Effector CD8-positive, alpha-beta T cell (primary cell): ENCODE measurements around the gene SHOX.
"Not testable (repeated sequence)": the region's sequence is repeated elsewhere in the genome, so short reads cannot be mapped to it uniquely, and the experiment has no call there.

Experiments used
- DNase-seq: peaks from one replicate; lab custom pipeline; 2025; lab: John Stamatoyannopoulos, UW

SHOX gene

DNA sequence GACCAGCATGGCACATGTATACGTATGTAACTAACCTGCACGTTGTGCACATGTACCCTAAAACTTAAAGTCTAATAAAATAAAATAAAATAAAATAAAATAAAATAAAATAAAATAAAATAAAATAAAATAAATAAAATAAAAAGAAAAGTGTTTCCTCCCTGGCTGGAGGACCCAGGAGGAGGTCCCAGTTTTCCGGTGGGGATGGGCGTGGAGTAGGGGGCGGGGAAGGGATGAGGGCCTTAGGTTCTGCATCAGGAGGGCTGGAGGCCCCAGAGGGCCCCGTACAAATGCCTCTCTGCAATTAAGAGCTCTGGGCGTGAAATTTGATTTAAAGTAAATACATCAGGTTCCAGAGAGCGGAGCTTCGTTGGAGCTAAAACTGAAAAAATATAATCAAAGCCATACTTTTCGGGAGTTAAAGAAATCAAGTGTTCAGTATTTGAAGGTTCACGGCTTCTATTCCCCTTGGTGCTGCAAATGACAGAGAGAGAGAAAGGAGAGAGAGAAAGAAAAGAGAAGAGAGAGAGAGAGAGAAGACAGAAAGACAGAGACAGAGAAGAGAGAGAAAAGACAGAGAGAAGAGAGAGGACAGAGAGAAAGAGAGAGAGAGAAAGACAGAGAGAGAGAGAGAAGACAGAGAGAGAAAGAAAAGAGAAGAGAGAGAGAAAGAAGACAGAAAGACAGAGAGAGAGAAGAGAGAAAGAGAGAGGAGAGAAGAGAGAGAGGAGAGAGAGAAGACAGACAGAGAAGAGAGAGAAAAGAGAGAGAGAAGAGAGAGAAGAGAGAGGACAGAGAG lies 8.7 kb upstream of the SHOX start:
- no peak for DNase-seq

DNA sequence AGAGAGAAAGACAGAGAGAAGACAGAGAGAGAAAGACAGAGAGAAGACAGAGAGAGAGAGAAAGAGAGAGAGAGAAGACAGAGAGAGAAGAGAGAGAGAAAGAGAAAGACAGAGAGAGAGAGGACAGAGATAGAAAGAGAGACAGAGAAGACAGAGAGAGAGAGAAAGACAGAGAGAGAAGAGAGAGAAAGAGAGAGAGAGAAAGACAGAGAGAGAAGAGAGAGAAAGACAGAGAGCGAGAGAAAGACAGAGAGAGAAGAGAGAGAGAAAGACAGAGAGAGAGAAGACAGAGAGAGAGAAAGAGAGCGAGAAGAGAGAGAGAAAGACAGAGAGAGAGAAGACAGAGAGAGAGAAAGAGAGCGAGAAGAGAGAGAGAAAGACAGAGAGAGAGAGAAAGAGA lies 7.8 kb upstream of the SHOX start:
- DNase-seq: not testable (repeated sequence)

DNA sequence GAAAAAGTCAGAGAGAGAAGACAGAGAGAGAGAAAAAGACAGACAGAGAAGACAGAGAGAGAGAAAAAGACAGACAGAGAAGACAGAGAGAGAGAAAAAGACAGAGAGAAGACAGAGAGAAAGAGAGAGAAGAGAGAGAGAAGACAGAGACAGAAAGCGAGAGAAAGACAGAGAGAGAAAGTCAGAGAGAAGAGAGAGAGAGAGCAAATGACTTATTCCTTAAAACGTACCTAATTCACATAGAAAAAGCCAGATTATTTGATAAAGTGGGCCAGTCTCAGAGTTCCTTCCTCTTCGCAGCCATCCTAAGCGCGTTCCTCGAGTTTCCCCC lies 7.4 kb upstream of the SHOX start:
- DNase-seq: no peak

DNA sequence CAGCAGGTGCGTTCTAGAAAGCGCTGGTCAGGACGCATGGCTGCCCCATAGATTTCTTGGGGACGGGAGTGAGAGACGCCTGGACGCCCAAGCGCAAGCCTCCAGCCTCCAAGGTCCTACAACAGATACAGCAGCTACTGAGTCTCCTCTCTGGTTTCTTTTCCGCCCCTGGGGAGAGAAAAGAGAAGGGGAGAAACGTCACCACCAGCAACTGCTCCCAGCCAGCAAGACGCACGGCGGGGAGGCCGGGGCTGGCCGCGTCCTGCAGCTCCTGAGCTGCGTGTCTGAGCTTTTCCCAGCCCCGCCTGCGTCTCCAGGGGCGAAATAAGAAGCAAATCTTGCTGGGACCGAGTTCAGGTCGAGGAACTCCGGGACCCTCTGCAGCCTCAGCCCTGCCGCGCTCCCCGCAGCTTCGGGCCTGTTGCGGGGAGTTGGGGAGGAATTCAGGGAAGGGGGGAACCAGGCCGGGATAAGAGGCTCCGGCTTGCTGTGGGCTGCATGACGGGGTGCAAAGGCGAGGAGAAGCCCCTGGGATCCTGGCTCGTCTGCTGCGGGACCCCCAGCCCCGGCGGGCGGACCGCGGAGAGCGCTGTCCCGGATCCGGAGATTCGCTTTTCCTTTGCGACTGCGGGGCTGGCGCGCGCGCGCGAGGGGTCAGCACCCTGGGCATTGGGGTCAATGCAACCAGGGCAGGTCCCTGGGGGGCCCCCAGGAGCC lies 6.8 kb upstream of the SHOX start:
- no peak for DNase-seq

DNA sequence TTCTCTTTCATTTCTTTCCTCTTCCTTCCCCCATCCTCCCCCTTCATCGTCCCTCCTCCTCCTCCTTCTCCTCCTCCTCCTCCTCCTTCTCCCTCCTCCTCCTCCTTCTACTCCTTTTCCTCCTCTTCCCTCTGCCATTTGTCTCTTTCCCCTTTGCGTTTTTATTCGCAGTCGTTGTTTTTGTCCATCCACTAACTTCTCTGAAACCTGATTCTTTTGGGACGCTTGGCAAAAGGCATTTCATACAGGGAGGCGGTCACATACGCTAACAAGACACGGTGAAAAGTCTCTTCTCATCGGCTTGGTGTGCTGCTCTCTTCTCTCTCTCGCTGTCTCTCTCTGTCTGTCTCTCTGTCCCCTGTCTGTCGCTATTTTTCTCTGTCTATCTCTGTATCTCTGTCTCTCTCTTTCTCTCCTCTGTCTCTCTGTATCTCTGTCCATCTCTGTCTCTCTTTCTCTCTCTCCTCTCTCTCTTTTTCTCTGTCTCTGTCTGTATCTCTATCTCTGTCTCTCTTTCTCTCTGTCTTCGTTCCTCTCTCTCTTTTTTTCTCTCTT lies 5.4 kb upstream of the SHOX start:
- DNase-seq: no peak

DNA sequence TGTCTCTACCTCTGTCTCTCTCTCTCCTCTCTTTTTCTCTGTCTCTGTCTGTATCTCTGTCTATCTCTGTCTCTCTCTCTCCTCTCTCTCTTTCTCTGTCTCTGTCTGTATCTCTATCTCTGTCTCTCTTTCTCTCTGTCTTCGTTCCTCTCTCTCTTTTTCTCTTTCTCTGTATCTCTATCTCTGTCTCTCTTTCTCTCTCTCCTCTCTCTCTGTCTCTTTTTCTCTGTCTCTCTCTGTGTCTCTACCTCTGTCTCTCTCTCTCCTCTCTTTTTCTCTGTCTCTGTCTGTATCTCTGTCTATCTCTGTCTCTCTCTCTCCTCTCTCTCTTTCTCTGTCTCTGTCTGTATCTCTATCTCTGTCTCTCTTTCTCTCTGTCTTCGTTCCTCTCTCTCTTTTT lies 4.5 kb upstream of the SHOX start:
- DNase-seq: not testable (repeated sequence)

DNA sequence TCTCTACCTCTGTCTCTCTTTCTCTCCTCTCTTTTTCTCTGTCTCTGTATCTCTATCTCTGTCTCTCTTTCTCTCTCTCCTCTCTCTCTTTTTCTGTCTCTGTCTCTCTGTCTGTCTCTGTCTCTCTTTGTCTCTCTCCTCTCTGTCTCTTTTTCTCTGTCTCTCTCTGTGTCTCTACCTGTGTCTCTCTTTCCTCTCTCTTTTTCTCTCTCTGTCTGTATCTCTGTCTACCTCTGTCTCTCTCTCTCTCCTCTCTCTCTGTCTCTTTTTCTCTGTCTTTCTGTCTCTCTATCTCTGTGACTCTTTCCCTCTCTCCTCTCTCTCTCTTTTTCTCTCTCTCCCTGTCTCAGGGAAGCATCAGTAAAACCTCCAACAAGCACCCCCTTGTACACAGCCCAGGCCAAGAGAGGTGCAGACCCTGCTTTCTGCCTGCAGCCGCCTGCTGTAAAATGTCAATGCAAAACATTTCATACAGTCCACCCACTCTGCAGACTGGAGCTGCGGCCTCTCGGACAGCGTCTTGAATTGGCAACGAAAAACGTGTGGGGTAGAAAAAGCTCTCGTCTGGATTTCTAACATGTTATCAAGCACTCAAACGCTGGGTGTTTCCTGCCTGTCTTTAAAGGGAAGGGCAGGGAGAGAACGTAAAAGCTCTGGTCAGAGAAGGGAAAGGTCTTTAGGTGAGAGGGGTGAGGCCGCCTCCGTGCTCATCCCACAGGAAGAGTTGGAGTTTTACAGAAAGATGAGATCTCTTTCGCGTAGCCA lies 3.7 kb upstream of the SHOX start:
- no peak for DNase-seq

DNA sequence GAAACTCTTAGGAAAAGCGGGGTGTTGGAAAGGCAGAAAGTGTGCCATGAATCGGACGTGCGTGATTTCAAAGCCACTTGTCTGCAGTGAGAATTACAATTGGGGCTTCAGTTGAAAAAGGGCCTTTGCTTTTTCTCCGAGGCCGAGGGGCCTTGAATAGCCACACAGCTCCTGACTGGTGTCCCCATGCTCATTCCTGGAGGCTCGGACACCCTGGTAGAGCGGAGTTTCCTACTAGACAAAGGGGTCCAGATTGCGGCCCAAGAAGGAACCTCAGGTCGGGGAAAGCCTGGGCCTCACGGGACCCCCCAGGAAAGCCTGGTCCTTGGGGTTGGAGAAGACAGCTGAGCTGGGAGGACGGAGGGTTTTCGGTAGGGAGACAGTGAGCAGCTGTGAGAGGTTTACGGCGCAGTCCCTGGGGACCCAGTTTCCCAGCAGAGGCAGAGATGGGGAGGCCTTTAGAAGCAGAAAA lies 3.0 kb upstream of the SHOX start:
- no peak for DNase-seq

DNA sequence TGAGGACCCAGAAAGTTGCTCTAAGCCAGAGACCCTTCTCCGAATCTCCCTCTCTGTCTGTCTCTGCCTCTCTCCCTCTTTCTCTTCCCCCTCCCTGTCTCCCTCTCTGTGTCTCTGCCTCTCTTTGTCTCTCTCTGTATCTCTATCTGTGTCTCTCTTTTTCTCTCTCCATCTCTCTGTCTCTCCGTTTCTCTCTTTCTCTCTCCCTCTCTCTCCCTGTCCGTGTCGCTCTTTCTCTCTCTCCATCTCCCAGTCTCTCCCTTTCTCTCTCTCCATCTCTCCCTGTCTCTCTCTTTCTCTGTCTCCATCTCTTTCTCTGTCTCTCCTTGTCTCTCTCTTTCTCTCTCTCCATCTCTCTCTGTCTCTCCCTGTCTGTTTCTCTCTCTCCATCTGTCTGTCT lies 2.6 kb upstream of the SHOX start:
- no peak for DNase-seq

DNA sequence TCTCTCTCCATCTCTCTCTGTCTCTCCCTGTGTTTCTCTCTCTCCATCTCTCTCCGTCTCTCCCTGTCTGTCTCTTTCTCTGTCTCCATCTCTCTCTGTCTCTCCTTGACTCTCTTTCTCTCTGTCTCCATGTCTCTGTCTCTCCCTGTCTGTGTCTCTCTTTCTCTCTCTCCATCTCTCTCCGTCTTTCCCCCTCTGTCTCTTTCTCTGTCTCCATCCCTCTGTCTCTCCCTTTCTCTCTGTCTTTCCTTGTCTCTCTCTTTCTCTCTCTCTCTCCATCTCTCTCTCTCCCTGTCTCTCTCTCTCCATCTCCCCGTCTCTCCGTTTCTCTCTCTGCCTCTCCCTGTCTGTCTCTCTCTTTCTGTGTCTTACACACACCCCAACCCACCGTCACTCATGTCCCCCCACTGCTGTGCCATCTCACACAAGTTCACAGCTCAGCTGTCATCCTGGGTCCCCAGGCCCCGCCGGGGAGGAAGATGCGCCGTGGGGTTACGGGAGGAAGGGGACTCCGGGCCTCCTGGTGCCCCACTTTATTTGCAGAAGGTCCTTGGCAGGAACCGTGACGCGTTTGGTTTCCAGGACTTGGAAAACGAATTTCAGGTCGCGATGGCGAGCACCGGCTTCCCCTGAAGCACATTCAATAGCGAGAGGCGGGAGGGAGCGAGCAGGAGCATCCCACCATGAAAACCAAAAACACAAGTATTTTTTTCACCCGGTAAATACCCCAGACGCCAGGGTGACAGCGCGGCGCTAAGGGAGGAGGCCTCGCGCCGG lies 1.2 kb upstream of the SHOX start:
- no peak for DNase-seq

DNA sequence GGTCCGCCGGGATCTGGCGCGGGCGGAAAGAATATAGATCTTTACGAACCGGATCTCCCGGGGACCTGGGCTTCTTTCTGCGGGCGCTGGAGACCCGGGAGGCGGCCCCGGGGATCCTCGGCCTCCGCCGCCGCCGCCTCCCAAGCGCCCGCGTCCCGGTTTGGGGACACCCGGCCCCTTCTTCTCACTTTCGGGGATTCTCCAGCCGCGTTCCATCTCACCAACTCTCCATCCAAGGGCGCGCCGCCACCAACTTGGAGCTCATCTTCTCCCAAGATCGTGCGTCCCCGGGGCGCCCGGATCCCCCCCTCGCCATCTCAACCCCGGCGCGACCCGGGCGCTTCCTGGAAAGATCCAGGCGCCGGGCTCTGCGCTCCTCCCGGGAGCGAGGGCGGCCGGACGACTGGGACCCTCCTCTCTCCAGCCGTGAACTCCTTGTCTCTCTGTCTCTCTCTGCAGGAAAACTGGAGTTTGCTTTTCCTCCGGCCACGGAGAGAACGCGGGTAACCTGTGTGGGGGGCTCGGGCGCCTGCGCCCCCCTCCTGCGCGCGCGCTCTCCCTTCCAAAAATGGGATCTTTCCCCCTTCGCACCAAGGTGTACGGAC lies 482 bp upstream of the SHOX start:
- DNase-seq: no peak

DNA sequence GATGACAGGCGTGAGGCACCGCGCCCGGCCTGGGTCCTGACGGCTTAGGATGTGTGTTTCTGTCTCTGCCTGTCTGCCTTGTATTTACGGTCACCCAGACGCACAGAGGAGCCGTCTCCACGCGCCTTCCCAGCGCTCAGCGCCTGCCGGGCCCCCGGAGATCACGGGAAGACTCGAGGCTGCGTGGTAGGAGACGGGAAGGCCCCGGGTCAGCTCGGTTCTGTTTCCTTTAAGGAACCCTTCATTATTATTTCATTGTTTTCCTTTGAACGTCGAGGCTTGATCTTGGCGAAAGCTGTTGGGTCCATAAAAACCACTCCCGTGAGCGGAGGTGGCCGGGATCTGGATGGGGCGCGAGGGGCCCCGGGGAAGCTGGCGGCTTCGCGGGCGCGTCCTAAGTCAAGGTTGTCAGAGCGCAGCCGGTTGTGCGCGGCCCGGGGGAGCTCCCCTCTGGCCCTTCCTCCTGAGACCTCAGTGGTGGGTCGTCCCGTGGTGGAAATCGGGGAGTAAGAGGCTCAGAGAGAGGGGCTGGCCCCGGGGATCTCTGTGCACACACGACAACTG lies 1.3 kb downstream of the SHOX start:
- DNase-seq: no peak

DNA sequence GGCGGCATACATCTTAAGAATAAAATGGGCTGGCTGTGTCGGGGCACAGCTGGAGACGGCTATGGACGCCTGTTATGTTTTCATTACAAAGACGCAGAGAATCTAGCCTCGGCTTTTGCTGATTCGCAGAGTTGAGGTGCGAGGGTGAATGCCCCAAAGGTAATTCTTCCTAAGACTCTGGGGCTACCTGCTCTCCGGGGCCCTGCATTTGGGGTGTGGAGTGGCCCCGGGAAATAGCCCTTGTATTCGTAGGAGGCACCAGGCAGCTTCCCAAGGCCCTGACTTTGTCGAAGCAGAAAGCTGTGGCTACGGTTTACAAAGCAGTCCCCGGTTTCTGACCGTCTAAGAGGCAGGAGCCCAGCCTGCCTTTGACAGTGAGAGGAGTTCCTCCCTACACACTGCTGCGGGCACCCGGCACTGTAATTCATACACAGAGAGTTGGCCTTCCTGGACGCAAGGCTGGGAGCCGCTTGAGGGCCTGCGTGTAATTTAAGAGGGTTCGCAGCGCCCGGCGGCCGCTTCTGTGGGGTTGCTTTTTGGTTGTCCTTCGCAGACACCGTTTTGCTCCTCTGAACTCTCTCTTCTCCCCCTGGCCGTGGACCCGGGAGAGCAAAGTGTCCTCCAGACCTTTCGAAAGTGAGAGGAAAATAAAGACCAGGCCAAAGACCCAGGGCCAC lies 1.9 kb downstream of the SHOX start:
- no peak for DNase-seq

DNA sequence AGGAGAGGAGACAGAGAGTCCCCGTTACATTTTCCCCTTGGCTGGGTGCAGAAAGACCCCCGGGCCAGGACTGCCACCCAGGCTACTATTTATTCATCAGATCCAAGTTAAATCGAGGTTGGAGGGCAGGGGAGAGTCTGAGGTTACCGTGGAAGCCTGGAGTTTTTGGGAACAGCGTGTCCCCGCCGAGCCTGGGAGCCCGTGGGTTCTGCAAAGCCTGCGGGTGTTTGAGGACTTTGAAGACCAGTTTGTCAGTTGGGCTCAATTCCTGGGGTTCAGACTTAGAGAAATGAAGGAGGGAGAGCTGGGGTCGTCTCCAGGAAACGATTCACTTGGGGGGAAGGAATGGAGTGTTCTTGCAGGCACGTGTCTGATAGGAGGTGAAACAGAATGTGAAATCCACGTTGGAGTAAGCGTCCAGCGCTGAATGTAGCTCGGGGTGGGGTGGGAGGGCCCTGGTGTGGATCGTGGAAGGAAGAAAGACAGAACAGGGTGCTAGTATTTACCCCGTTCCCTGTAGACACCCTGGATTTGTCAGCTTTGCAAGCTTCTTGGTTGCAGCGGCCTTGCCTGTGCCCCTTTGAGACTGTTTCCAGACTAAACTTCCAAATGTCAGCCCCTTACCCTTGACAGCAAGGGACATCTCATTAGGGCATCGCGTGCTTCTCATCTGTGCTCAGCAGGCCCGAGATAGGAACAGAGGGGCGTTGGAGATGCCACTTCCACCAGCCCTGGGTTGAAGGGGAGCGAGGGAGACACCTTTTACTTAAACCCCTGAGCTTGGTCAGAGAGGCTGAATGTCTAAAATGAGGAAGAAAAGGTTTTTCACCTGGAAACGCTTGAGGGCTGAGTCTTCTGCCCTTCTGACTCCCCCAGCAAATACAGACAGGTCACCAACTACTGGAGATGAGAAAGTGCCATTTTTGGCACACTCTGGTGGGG lies 2.7 kb downstream of the SHOX start:
- no peak for DNase-seq

DNA sequence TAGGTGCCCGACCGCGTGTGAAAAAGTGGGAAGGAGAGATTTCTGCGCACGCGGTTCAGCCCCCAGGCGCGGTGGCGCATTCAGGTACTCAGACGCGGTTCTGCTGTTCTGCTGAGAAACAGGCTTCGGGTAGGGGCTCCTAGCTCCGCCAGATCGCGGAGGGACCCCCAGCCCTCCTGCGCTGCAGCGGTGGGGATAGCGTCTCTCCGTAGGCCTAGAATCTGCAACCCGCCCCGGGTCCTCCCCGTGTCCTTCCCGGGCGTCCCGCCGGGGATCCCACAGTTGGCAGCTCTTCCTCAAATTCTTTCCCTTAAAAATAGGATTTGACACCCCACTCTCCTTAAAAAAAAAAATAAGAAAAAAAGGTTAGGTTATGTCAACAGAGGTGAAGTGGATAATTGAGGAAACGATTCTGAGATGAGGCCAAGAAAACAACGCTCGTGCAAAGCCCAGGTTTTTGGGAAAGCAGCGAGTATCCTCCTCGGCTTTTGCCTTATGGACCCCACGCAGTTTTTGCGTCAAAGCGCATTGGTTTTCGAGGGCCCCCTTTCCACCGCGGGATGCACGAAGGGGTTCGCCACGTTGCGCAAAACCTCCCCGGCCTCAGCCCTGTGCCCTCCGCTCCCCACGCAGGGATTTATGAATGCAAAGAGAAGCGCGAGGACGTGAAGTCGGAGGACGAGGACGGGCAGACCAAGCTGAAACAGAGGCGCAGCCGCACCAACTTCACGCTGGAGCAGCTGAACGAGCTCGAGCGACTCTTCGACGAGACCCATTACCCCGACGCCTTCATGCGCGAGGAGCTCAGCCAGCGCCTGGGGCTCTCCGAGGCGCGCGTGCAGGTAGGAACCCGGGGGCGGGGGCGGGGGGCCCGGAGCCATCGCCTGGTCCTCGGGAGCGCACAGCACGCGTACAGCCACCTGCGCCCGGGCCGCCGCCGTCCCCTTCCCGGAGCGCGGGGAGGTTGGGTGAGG lies 3.7 kb downstream of the SHOX start:
- DNase-seq: no peak

DNA sequence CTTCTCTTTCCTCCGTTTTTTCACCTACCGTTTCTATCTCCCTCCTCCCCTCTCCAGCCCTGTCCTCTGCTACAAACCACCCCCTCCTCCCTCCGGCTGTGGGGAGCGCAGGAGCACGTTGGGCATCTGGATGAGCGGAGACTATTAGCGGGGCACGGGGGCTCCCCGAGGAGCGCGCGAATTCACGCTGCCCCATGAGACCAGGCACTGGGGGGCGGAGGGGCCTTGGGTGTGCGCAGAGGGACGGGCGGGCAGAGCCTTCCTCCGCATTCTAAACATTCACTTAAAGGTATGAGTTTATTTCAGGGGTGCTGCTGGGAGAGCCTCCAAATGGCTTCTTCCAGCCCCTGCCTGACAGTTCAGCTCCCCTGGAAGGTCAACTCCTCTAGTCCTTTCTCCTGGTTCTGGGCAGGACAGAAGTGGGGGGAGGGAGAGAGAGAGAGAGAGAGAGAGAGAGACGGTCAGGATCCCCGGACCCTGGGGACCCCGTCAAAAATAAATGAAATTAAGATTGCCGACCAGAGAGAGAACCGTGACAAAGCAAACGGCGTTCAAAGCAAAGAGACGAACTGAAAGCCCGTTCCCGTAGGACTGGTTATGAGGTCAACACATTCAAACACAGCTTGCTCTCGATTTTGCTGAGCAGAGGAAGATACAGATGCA lies 5.0 kb downstream of the SHOX start:
- no peak for DNase-seq

DNA sequence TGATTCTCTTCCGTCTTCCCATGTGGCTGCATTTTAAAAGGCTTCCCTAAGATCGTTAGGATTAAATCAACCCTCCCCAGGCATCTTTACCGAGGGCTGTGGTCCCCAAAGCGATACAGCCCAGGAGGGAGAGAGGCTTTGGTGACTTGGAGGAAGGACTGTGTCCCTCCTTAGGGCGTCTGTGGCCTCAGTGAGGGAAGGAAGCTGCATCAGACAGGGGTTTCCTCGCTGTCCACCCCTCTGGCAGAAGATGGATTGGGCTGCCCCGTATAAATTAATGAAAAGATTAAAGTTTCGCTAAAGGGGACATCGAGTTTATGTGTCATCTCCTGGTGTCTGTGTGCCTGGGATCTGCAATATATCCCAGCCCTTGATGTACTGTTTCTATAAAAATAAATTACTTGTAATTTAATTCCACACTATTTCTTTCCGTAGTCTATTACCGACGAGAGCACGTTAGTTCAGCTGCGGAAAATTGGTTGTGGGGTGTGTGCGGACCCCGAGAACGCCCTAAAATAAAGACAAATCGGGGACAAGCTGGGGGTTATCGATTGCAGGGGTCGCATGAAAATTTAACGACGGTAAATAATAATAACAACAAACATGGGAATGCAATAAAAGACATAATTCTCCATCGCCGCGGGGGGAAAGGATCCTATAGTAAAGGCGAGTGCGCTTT lies 6.5 kb downstream of the SHOX start:
- no peak for DNase-seq
